DND-41 (cell line): ENCODE data around the gene SH3RF3.

Experiments
- EZH2 ChIP-seq: IDR thresholded peaks from 3 replicates; pipeline ENCODE4 v1.6.1; 2012; ENCODE audit warnings: borderline replicate concordance, low read depth, mild to moderate bottlenecking, moderate library complexity, low read length, inconsistent platforms; ENCODE audit not compliant: severe bottlenecking
- TF ChIP-seq, protein P1 (sequence below): IDR thresholded peaks from 2 replicates; pipeline ENCODE4 v1.5.1; 2012; ENCODE audit warnings: borderline replicate concordance, low read length, moderate library complexity, mild to moderate bottlenecking; ENCODE audit not compliant: poor library complexity, severe bottlenecking; ENCODE audit errors: extremely low read depth

GRCh38 chr2:109322111-109322510 is 193.1 kb downstream of the SH3RF3 start:
- TF ChIP-seq, protein P1, sequence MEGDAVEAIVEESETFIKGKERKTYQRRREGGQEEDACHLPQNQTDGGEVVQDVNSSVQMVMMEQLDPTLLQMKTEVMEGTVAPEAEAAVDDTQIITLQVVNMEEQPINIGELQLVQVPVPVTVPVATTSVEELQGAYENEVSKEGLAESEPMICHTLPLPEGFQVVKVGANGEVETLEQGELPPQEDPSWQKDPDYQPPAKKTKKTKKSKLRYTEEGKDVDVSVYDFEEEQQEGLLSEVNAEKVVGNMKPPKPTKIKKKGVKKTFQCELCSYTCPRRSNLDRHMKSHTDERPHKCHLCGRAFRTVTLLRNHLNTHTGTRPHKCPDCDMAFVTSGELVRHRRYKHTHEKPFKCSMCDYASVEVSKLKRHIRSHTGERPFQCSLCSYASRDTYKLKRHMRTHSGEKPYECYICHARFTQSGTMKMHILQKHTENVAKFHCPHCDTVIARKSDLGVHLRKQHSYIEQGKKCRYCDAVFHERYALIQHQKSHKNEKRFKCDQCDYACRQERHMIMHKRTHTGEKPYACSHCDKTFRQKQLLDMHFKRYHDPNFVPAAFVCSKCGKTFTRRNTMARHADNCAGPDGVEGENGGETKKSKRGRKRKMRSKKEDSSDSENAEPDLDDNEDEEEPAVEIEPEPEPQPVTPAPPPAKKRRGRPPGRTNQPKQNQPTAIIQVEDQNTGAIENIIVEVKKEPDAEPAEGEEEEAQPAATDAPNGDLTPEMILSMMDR: no peak
- TF ChIP-seq EZH2: no peak
